HEK293T (cell line): ENCODE results near the gene ADPGK.

Source experiments
- CTCF ChIA-PET: fragments of 350-600 bp; formaldehyde crosslinking; extraction: SDS; loops from one replicate; lab custom pipeline; 2021; ENCODE audit warnings: antibody characterized with exemption, inconsistent platforms; lab: Yijun Ruan, JAX
- POLR2A ChIA-PET: fragments of 350-600 bp; formaldehyde crosslinking; extraction: SDS; loops from one replicate; lab custom pipeline; 2020; ENCODE audit warnings: antibody characterized with exemption, inconsistent platforms; lab: Yijun Ruan, JAX
- DNase-seq: peaks from one replicate; pipeline ENCODE4 v3.0.0; 2012; ENCODE audit warnings: mixed read lengths; ENCODE audit errors: extremely low spot score
- ARNT ChIP-seq: fragments of 450-650 bp; IDR thresholded peaks from 2 replicates; pipeline ENCODE4 v1.6.1; 2017; ENCODE audit warnings: mild to moderate bottlenecking
- BHLHE40 ChIP-seq: fragments of 450-650 bp; IDR thresholded peaks from 2 replicates; pipeline ENCODE4 v1.6.1; 2016; ENCODE audit warnings: mild to moderate bottlenecking, moderate library complexity, borderline replicate concordance
- CTBP1 ChIP-seq: fragments of 450-650 bp; IDR thresholded peaks from 2 replicates; pipeline ENCODE4 v1.6.1; 2016; ENCODE audit warnings: borderline replicate concordance
- ELF4 ChIP-seq: fragments of 450-650 bp; IDR thresholded peaks from 2 replicates; pipeline ENCODE4 v1.6.1; 2017; ENCODE audit warnings: antibody characterized with exemption
- FOXA1 ChIP-seq: fragments of 450-650 bp; IDR thresholded peaks from 2 replicates; pipeline ENCODE4 v1.6.1; 2016; ENCODE audit warnings: mild to moderate bottlenecking
- FOXK2 ChIP-seq: fragments of 450-650 bp; IDR thresholded peaks from 2 replicates; pipeline ENCODE4 v1.6.1; 2016; ENCODE audit warnings: mild to moderate bottlenecking
- FOXM1 ChIP-seq: fragments of 450-650 bp; IDR thresholded peaks from 2 replicates; pipeline ENCODE4 v1.6.1; 2017; ENCODE audit warnings: mild to moderate bottlenecking, borderline replicate concordance
- HDGF ChIP-seq: fragments of 450-650 bp; IDR thresholded peaks from 2 replicates; pipeline ENCODE4 v1.6.1; 2017; ENCODE audit warnings: antibody characterized with exemption, borderline replicate concordance
- L3MBTL2 ChIP-seq: fragments of 450-650 bp; conservative IDR thresholded peaks from 2 replicates; pipeline ENCODE4 v1.6.1; 2016; ENCODE audit warnings: mild to moderate bottlenecking
- LEF1 ChIP-seq: fragments of 450-650 bp; IDR thresholded peaks from 2 replicates; pipeline ENCODE4 v1.6.1; 2017; ENCODE audit warnings: mild to moderate bottlenecking, borderline replicate concordance
- NFRKB ChIP-seq: fragments of 450-650 bp; IDR thresholded peaks from 2 replicates; pipeline ENCODE4 v1.6.1; 2016; ENCODE audit warnings: mild to moderate bottlenecking, moderate library complexity
- SP1 ChIP-seq: fragments of 450-650 bp; IDR thresholded peaks from 2 replicates; pipeline ENCODE4 v1.6.1; 2017
- SUZ12 ChIP-seq: fragments of 450-650 bp; IDR thresholded peaks from 2 replicates; pipeline ENCODE4 v1.6.1; 2016; ENCODE audit warnings: mild to moderate bottlenecking
- TARDBP ChIP-seq: fragments of 450-650 bp; IDR thresholded peaks from 2 replicates; pipeline ENCODE4 v1.6.1; 2016
- ZNF384 ChIP-seq: fragments of 450-650 bp; IDR thresholded peaks from 2 replicates; pipeline ENCODE4 v1.6.1; 2016
- TF ChIP-seq, protein P1 (sequence below): fragments of 450-650 bp; IDR thresholded peaks from 2 replicates; pipeline ENCODE4 v1.6.1; 2016

Gene ADPGK

GRCh38 chr15:72764656-72765055 is 18.9 kb downstream of the ADPGK start:
- POLR2A ChIA-PET, result no interaction called here
- DNase-seq, result no peak
- TF ChIP-seq ARNT, result no peak
- no peak for TF ChIP-seq FOXM1
- no peak for TF ChIP-seq NFRKB
- TF ChIP-seq LEF1, result no peak
- no peak for TF ChIP-seq SUZ12
- no peak for TF ChIP-seq ZNF384
- no peak for TF ChIP-seq L3MBTL2
- no peak for TF ChIP-seq TARDBP
- TF ChIP-seq CTBP1, result no peak
- no peak for TF ChIP-seq FOXA1
- TF ChIP-seq, protein P1, sequence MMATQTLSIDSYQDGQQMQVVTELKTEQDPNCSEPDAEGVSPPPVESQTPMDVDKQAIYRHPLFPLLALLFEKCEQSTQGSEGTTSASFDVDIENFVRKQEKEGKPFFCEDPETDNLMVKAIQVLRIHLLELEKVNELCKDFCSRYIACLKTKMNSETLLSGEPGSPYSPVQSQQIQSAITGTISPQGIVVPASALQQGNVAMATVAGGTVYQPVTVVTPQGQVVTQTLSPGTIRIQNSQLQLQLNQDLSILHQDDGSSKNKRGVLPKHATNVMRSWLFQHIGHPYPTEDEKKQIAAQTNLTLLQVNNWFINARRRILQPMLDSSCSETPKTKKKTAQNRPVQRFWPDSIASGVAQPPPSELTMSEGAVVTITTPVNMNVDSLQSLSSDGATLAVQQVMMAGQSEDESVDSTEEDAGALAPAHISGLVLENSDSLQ, result no peak
- TF ChIP-seq FOXK2, result no peak
- TF ChIP-seq ELF4, result no peak
- no peak for TF ChIP-seq BHLHE40
- TF ChIP-seq HDGF, result no peak
- TF ChIP-seq SP1, result no peak
- CTCF ChIA-PET, result interaction anchor here (0.6 to 0.7 kb wide), 2 partner anchors 520 to 933 kb away, joined by 4 to 6 read pairs; no protein-coding TSS in a partner anchor

- TF ChIP-seq HDGF (no peak), TARDBP (no peak), SP1 (no peak), ZNF384 (no peak), FOXA1 (no peak), LEF1 (no peak), FOXK2 (no peak), NFRKB (no peak), ELF4 (no peak), CTBP1 (no peak)
- DNase-seq, result no peak
- CTCF ChIA-PET, result no interaction called here
- POLR2A ChIA-PET, result interaction anchor here (1.3 kb wide), 1 partner anchor 75 kb away, joined by 3 read pairs; the partner anchor contains the start of genes BBS4 and HIGD2B
Observed at GRCh38 chr15:72760590-72761260, 22.8 kb downstream of the ADPGK start.

GRCh38 chr15:72758182-72758581 is 25.4 kb downstream of the ADPGK start:
- ChIA-PET POLR2A (no interaction called here), CTCF (interaction anchor here (0.7 kb wide), 1 partner anchor 508 kb away, joined by 3 read pairs; no protein-coding TSS in a partner anchor)
- TF ChIP-seq FOXA1 (no peak), SP1 (no peak), ARNT (no peak), FOXM1 (no peak), TARDBP (no peak), BHLHE40 (no peak), LEF1 (no peak), SUZ12 (no peak), ZNF384 (no peak), FOXK2 (no peak), CTBP1 (no peak), ELF4 (no peak), HDGF (no peak)
- TF ChIP-seq, protein P1, result no peak
- no peak for DNase-seq

GRCh38 chr15:72754096-72754495 is 29.5 kb downstream of the ADPGK start:
- DNase-seq, result no peak
- TF ChIP-seq, protein P1, result no peak
- TF ChIP-seq BHLHE40 (no peak), ELF4 (no peak), SP1 (no peak), LEF1 (no peak), HDGF (no peak), NFRKB (no peak), L3MBTL2 (no peak), ARNT (no peak), FOXM1 (no peak), TARDBP (no peak), FOXA1 (no peak), CTBP1 (no peak)
- CTCF ChIA-PET, result interaction anchor here (1.3 kb wide), 1 partner anchor 32 kb away, joined by 5 read pairs; no protein-coding TSS in a partner anchor
- POLR2A ChIA-PET, result no interaction called here

- CTCF ChIA-PET, result no interaction called here
- POLR2A ChIA-PET, result no interaction called here
- TF ChIP-seq L3MBTL2 (no peak), FOXA1 (no peak)
- DNase-seq, result no peak
Observed at GRCh38 chr15:72751751-72752455, 31.7 kb downstream of the ADPGK start.

- CTCF ChIA-PET, result no interaction called here
- no peak for DNase-seq
- POLR2A ChIA-PET, result no interaction called here
- TF ChIP-seq, protein P1, result no peak
- TF ChIP-seq SUZ12, result no peak
- TF ChIP-seq ARNT, result no peak
- TF ChIP-seq SP1, result no peak
- no peak for TF ChIP-seq L3MBTL2
- TF ChIP-seq HDGF, result no peak
- TF ChIP-seq BHLHE40, result no peak
- no peak for TF ChIP-seq FOXA1
- TF ChIP-seq TARDBP, result no peak
- no peak for TF ChIP-seq FOXM1
- no peak for TF ChIP-seq LEF1
- TF ChIP-seq ZNF384, result no peak
- no peak for TF ChIP-seq CTBP1
- TF ChIP-seq NFRKB, result no peak
- TF ChIP-seq FOXK2, result no peak
- TF ChIP-seq ELF4, result no peak
Observed at GRCh38 chr15:72749700-72750099, 33.9 kb downstream of the ADPGK start.
